GM19023 (cell line): ENCODE measurements around the gene BFSP2.

Experiments
- ATAC-seq: cut with Tn5 transposase; IDR thresholded peaks from one replicate; pipeline ENCODE4 v1.9.1; 2021; ENCODE audit warnings: mild to moderate bottlenecking, moderate library complexity; ENCODE audit not compliant: unreplicated experiment

Gene BFSP2

GRCh38 chr3:133400006-133400515 lies at the start of gene BFSP2:
Gene BFSP2, plus strand, starts transcription at chr3:133400056. Its CDS starts 28 bp downstream, at chr3:133400084.
- no peak for ATAC-seq

- ATAC-seq, result no peak
These were observed 45.1 kb upstream of the BFSP2 start for GRCh38 chr3:133354721-133355120.

GRCh38 chr3:133360476-133360875 lies 39.4 kb upstream of the BFSP2 start:
- ATAC-seq, result no peak

- ATAC-seq, result no peak
These were observed 38.8 kb upstream of the BFSP2 start for GRCh38 chr3:133361011-133361410.

GRCh38 chr3:133361435-133361834 lies 38.4 kb upstream of the BFSP2 start:
- ATAC-seq, result no peak

GRCh38 chr3:133362539-133362938 lies 37.3 kb upstream of the BFSP2 start:
- ATAC-seq, result no peak

GRCh38 chr3:133364704-133365103 lies 35.2 kb upstream of the BFSP2 start:
- ATAC-seq, result no peak

- ATAC-seq, result no peak
These were observed 32.9 kb upstream of the BFSP2 start for GRCh38 chr3:133366921-133367320.

GRCh38 chr3:133367403-133367802 lies 32.5 kb upstream of the BFSP2 start:
- no peak for ATAC-seq

- no peak for ATAC-seq
These were observed 31.9 kb upstream of the BFSP2 start for GRCh38 chr3:133367956-133368355.

GRCh38 chr3:133368371-133369067 lies 31.3 kb upstream of the BFSP2 start:
- no peak for ATAC-seq

GRCh38 chr3:133369068-133369440 lies 30.8 kb upstream of the BFSP2 start:
- no peak for ATAC-seq

- no peak for ATAC-seq
These were observed 28.7 kb upstream of the BFSP2 start for GRCh38 chr3:133371181-133371580.

GRCh38 chr3:133371676-133372075 lies 28.2 kb upstream of the BFSP2 start:
- no peak for ATAC-seq

GRCh38 chr3:133374708-133375402 lies 25.0 kb upstream of the BFSP2 start:
- no peak for ATAC-seq

- no peak for ATAC-seq
These were observed 24.5 kb upstream of the BFSP2 start for GRCh38 chr3:133375403-133375745.

- ATAC-seq, result no peak
These were observed 23.0 kb upstream of the BFSP2 start for GRCh38 chr3:133376810-133377209.

- ATAC-seq, result no peak
These were observed 22.5 kb upstream of the BFSP2 start for GRCh38 chr3:133377396-133377795.

GRCh38 chr3:133379926-133380325 lies 19.9 kb upstream of the BFSP2 start:
- no peak for ATAC-seq

- ATAC-seq, result no peak
These were observed 19.2 kb upstream of the BFSP2 start for GRCh38 chr3:133380481-133381225.

- no peak for ATAC-seq
These were observed 18.3 kb upstream of the BFSP2 start for GRCh38 chr3:133381346-133382109.
